ENCODE results near the gene TXNDC11.

The TXNDC11 gene

GRCh38 chr16:11721781-11722467 is 20.7 kb downstream of the TXNDC11 start:
- TF ChIP-seq CTCF (IDR thresholded peaks at IDR 0.05; ENCODE audit: insufficient read depth, low read depth, low read length, missing control alignments), result no peak

GRCh38 chr16:11719762-11720161 is 22.9 kb downstream of the TXNDC11 start:
- no peak for TF ChIP-seq CTCF (IDR thresholded peaks at IDR 0.05; ENCODE audit: insufficient read depth, low read depth, low read length, missing control alignments)

More at GRCh38 chr16:11721781-11722467, 20.7 kb downstream of the TXNDC11 start:
- no peak for DNase-seq (ENCODE audit: low read depth)
- no peak overlapping the region for H3K4me3 ChIP-seq (ENCODE audit: low read length)

GRCh38 chr16:11719171-11719570 is 23.5 kb downstream of the TXNDC11 start:
- no peak for TF ChIP-seq CTCF (IDR thresholded peaks at IDR 0.05; ENCODE audit: insufficient read depth, low read depth, low read length, missing control alignments)
- no peak for DNase-seq (ENCODE audit: low read depth)
- H3K4me3 ChIP-seq (ENCODE audit: low read length), result no peak overlapping the region

More at GRCh38 chr16:11719762-11720161, 22.9 kb downstream of the TXNDC11 start:
- DNase-seq (ENCODE audit: low read depth), result no peak
- H3K4me3 ChIP-seq (ENCODE audit: low read length), result no peak overlapping the region

GRCh38 chr16:11717811-11718210 is 24.8 kb downstream of the TXNDC11 start:
- TF ChIP-seq CTCF (IDR thresholded peaks at IDR 0.05; ENCODE audit: insufficient read depth, low read depth, low read length, missing control alignments), result no peak

GRCh38 chr16:11716336-11716735 is 26.3 kb downstream of the TXNDC11 start:
- DNase-seq (ENCODE audit: low read depth), result peak; percentile 8
- H3K4me3 ChIP-seq (ENCODE audit: low read length), result no peak overlapping the region
- no peak for TF ChIP-seq CTCF (IDR thresholded peaks at IDR 0.05; ENCODE audit: insufficient read depth, low read depth, low read length, missing control alignments)

More at GRCh38 chr16:11717811-11718210, 24.8 kb downstream of the TXNDC11 start:
- no peak overlapping the region for H3K4me3 ChIP-seq (ENCODE audit: low read length)
- DNase-seq (ENCODE audit: low read depth), result no peak

- no peak for DNase-seq (ENCODE audit: low read depth)
- no peak overlapping the region for H3K4me3 ChIP-seq (ENCODE audit: low read length)
- TF ChIP-seq CTCF (IDR thresholded peaks at IDR 0.05; ENCODE audit: insufficient read depth, low read depth, low read length, missing control alignments), result no peak
These were observed 27.3 kb downstream of the TXNDC11 start for GRCh38 chr16:11715246-11715947.
